Panc1 (cell line): Measurements from ENCODE around the gene PKNOX2. TPM values are rescaled to one million over a fixed set of nuclear protein-coding genes. Genes with fewer than 3 reads are reported as not detected.

Experiments
- ATAC-seq: fragments of 200-7000 bp; cut with Tn5 transposase; 2 replicates; pipeline ENCODE4 v1.9.1; 2020; ENCODE audit warnings: mild to moderate bottlenecking, moderate library complexity
- BruUV-seq: library from RNA; stranded (reverse); fragments of 400-500 nt; replicated peaks from 2 replicates; lab custom pipeline; 2021; lab: Mats Ljungman, UMichigan
- CTCF ChIA-PET: fragments of 300-600 bp; sonication (Branson Sonifier 250); formaldehyde crosslinking; loops from one replicate; lab custom pipeline; 2022; ENCODE audit warnings: antibody characterized with exemption; lab: Charles Lee
- POLR2A ChIA-PET: fragments of 300-600 bp; sonication (Branson Sonifier 250); formaldehyde crosslinking; loops from one replicate; lab custom pipeline; 2022; ENCODE audit warnings: antibody characterized with exemption; lab: Charles Lee
- DNase-seq: peaks from one replicate; pipeline ENCODE4 v3.0.0-alpha.2; 2010; ENCODE audit warnings: low read depth, low spot score
- H3K27ac ChIP-seq: 2 replicates; pipeline ENCODE4 v1.5.1; 2011; ENCODE audit warnings: mild to moderate bottlenecking, low read length, inconsistent platforms
- H3K27me3 ChIP-seq: fragments of 200-500 bp; sonication (Bioruptor generic); 2 replicates; pipeline ENCODE4 v1.6.0; 2014; ENCODE audit warnings: low read length, inconsistent platforms; ENCODE audit not compliant: control insufficient read depth, insufficient read depth
- H3K36me3 ChIP-seq: fragments of 200-500 bp; sonication (Bioruptor generic); 2 replicates; pipeline ENCODE4 v1.5.1; 2014; ENCODE audit warnings: inconsistent platforms, mild to moderate bottlenecking, low read length, moderate library complexity; ENCODE audit not compliant: control insufficient read depth, insufficient read depth
- H3K4me1 ChIP-seq: 2 replicates; pipeline ENCODE4 v1.5.1; 2011; ENCODE audit warnings: inconsistent platforms, mild to moderate bottlenecking, low read length, moderate library complexity; ENCODE audit not compliant: control insufficient read depth, insufficient read depth
- H3K4me3 ChIP-seq, 2 experiments: 2 replicates each; pipeline ENCODE4 v1.5.1; 2011 to 2012; ENCODE audit warnings: low read depth in 2 of 2, low read length in 2 of 2, mild to moderate bottlenecking in 2 of 2, inconsistent platforms in 1 of 2, moderate library complexity in 1 of 2
- H3K9me3 ChIP-seq: fragments of 200-500 bp; sonication (Bioruptor generic); 2 replicates; pipeline ENCODE4 v1.5.1; 2014; ENCODE audit warnings: low read depth, mild to moderate bottlenecking, inconsistent platforms, low read length, moderate library complexity; ENCODE audit not compliant: control insufficient read depth, insufficient read depth
- POLR2AphosphoS5 ChIP-seq: IDR thresholded peaks from 2 replicates; pipeline ENCODE4 v1.6.1; 2012; ENCODE audit warnings: mild to moderate bottlenecking, low read depth, low read length, moderate library complexity
- REST ChIP-seq, 2 experiments: IDR thresholded peaks; 2 replicates each; pipeline ENCODE4 v1.6.1; 2011 to 2012; ENCODE audit warnings: low read depth in 2 of 2, control low read depth in 1 of 2, low read length in 1 of 2, mild to moderate bottlenecking in 1 of 2, moderate library complexity in 1 of 2; ENCODE audit not compliant: insufficient read depth in 1 of 2
- SIN3A ChIP-seq: IDR thresholded peaks from 2 replicates; pipeline ENCODE4 v1.6.1; 2012; ENCODE audit warnings: low read depth, mild to moderate bottlenecking, low read length, moderate library complexity, borderline replicate concordance; ENCODE audit not compliant: insufficient read depth
- TCF7L2 ChIP-seq: IDR thresholded peaks from 2 replicates; pipeline ENCODE4 v1.6.1; 2011; ENCODE audit warnings: mild to moderate bottlenecking, low read depth, low read length, inconsistent platforms
- in situ Hi-C: cut with HindIII; loops from 2 replicates; pipeline ENCODE4 v1.10.0; 2016; ENCODE audit warnings: low sequenced_read_pairs, low pct_unique_long_range_greater_than_20kb
- intact Hi-C: fragments of 100-400 bp; cut with micrococcal nuclease; formaldehyde crosslinking; loops from one replicate; pipeline ENCODE4 v1.10.0; 2022; ENCODE audit not compliant: unreplicated experiment
- total RNA-seq: library from RNA; stranded (reverse); gene quantifications from one replicate; pipeline ENCODE4 v1.2.1, GENCODE V29; 2021; ENCODE audit not compliant: unreplicated experiment
- TF ChIP-seq, protein P1 (sequence below): fragments of 450-650 bp; IDR thresholded peaks from 2 replicates; pipeline ENCODE4 v1.5.1; 2017; ENCODE audit warnings: mild to moderate bottlenecking

Gene PKNOX2
- total RNA-seq, 1 experiment from 2014 or later: not detected

- H3K27me3 ChIP-seq: peaks cover 42% of the 10 kb centered on the region
- in situ Hi-C loops: no loop called here
- CTCF ChIA-PET: interaction anchor here (0.5 kb wide), 1 partner anchor 1117 kb away, joined by 3 read pairs; no protein-coding TSS in a partner anchor
These were observed 205.3 kb downstream of the PKNOX2 start for GRCh38 chr11:125369808-125370207.

GRCh38 chr11:125370561-125371389 lies 206.2 kb downstream of the PKNOX2 start:
- DNase-seq (no peak), ATAC-seq (no peak)
- no TSS peak for BruUV-seq
- TF ChIP-seq, protein P1, sequence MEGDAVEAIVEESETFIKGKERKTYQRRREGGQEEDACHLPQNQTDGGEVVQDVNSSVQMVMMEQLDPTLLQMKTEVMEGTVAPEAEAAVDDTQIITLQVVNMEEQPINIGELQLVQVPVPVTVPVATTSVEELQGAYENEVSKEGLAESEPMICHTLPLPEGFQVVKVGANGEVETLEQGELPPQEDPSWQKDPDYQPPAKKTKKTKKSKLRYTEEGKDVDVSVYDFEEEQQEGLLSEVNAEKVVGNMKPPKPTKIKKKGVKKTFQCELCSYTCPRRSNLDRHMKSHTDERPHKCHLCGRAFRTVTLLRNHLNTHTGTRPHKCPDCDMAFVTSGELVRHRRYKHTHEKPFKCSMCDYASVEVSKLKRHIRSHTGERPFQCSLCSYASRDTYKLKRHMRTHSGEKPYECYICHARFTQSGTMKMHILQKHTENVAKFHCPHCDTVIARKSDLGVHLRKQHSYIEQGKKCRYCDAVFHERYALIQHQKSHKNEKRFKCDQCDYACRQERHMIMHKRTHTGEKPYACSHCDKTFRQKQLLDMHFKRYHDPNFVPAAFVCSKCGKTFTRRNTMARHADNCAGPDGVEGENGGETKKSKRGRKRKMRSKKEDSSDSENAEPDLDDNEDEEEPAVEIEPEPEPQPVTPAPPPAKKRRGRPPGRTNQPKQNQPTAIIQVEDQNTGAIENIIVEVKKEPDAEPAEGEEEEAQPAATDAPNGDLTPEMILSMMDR: no peak
- no peak for TF ChIP-seq SIN3A
- TF ChIP-seq TCF7L2: no peak
- no peak for TF ChIP-seq REST (IDR thresholded peaks at IDR 0.05; ENCODE audit: insufficient read depth in 1 of 2, low read depth in 2 of 2, low read length in 1 of 2)
- Histone ChIP-seq H3K27ac (no peak overlapping the region), H3K4me3 (no peak overlapping the region), H3K27me3 (peaks cover 34% of the 10 kb centered on the region), H3K4me1 (no peaks in the 10 kb centered on the region), H3K36me3 (no peaks in the 10 kb centered on the region), H3K9me3 (no peaks in the 10 kb centered on the region)
- ChIA-PET POLR2A (no interaction called here), CTCF (interaction anchor here (0.5 kb wide), 1 partner anchor 112 kb away, joined by 10 read pairs; no protein-coding TSS in a partner anchor)
- intact Hi-C loops (no loop called here), in situ Hi-C loops (no loop called here)

More at GRCh38 chr11:125369808-125370207, 205.3 kb downstream of the PKNOX2 start:
- Histone ChIP-seq H3K27ac (no peak overlapping the region), H3K4me1 (no peaks in the 10 kb centered on the region), H3K9me3 (no peaks in the 10 kb centered on the region), H3K4me3 (no peak overlapping the region), H3K36me3 (no peaks in the 10 kb centered on the region)
- no peak for TF ChIP-seq REST (IDR thresholded peaks at IDR 0.05; ENCODE audit: insufficient read depth in 1 of 2, low read depth in 2 of 2, low read length in 1 of 2)
- TF ChIP-seq, protein P1: no peak
- TF ChIP-seq SIN3A: no peak
- no peak for TF ChIP-seq TCF7L2
- TF ChIP-seq POLR2AphosphoS5: no peak
- no TSS peak for BruUV-seq
- intact Hi-C loops: no loop called here
- no peak for ATAC-seq
- DNase-seq: no peak
- POLR2A ChIA-PET: no interaction called here
